Esophagus squamous epithelium (tissue), 4 donors: ENCODE data around the gene CZIB.

Experiments used
- CTCF ChIP-seq, 6 experiments: fragments of 450-650 bp in 4 of 6; fragments of 200-600 bp in 2 of 6; sonication (generic) in 2 of 6; IDR thresholded peaks; one replicate each; pipeline ENCODE4 v1.5.1; 2016 to 2019; ENCODE audit warnings: antibody characterized with exemption in 6 of 6, mild to moderate bottlenecking in 4 of 6, moderate library complexity in 4 of 6
- POLR2A ChIP-seq, 4 donors: fragments of 450-650 bp; IDR thresholded peaks; one replicate each; pipeline ENCODE4 v1.6.1; 2017; ENCODE audit warnings: antibody characterized with exemption in 4 of 4, mild to moderate bottlenecking in 4 of 4, moderate library complexity in 3 of 4

- no peak for TF ChIP-seq CTCF (IDR thresholded peaks at IDR 0.05)
- no peak for TF ChIP-seq POLR2A (IDR thresholded peaks at IDR 0.05)
Measured at GRCh38 chr1:53237638-53238037, 17.2 kb upstream of the CZIB start.
